NCI-H748 (cell line): ENCODE data around the gene ZNF789.
"Not testable (repeated sequence)": the region's sequence is repeated elsewhere in the genome, so short reads cannot be mapped to it uniquely, and the experiment has no call there.

Experiments
- DNase-seq: peaks from one replicate; lab custom pipeline; 2025; ENCODE audit not compliant: unreplicated experiment; lab: John Stamatoyannopoulos, UW

Gene ZNF789

DNA sequence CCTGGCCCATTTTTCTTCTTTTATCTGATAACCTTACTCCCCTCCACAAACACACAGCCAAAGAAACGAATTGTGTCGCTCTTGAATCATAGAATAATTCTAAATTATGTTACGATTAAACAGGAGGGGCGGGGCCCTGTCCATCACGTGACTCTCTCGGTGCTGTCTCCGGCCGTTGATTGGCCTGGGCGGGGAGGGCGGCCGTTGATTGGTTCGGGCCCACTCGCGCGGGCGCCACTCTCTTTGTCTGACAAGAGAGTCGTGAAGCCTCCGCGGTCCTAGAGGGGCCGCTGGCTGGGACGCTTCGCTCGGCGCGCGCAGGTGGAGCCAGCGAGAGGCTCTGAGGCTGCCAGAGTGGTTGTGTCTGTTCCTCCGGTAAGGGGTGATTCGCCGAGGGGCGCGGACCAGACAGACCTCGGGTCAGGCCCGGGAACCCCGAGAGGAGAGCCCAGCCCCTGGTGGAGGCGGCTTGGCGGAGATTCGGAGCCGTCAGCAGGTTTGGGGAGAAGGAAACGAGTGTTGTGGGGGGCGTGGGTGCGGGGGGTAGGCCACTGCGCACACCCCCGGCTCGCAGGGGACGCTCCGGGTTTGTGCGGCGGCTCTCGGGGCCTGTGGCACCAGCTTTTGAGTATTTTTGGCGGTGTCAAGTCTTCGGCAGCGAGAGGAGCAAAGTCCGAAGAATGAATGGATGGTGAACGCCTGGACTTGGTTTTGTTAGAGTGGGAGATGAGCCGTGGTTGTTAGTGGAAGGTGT is at the start of gene ZNF789:
ZNF789 (plus strand) TSS at position 330 of the 754 bp plus-strand sequence. CDS start 3,567 bp downstream, outside the sequence.
- peak; percentile 98 for DNase-seq

DNA sequence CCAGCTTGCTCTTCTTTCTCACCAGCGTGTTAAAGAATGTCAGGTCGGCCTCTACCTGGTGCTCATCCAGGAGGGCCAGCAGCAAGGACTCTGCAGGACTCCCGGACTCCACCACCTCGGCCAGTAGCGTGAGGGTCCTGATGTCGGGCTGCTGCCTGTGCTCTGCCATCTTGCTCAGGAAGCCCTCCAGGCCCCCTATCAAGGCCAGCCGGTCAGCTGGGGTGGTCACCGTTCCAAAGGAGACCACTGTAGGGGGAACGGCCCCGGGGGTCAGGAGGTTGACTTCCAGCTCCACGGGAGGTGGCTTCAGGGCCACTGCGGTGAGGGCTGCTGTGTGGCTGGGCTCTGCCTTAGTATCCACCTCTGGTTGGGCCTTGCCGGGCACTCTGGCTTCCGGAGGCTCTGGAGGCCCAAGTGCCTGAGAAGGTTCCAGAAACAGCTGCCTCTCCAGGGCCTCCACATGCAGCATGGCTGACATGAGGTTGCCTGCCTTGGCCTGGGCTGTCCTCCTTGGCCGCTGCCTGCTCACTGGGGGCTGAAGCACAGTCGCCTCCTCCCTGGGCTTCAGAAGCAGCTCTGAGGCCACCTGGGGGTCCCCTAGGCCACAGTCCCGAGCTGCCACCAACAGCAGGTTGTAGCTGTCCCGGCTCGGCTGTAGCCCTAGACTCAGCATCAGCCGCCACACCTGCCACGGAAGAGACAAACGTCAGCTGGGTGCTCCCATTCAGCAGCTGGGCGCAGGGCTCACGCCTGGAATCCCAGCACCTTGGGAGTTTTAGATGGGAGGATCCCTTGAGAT is 47.6 kb upstream of the ZNF789 start:
- no peak for DNase-seq

DNA sequence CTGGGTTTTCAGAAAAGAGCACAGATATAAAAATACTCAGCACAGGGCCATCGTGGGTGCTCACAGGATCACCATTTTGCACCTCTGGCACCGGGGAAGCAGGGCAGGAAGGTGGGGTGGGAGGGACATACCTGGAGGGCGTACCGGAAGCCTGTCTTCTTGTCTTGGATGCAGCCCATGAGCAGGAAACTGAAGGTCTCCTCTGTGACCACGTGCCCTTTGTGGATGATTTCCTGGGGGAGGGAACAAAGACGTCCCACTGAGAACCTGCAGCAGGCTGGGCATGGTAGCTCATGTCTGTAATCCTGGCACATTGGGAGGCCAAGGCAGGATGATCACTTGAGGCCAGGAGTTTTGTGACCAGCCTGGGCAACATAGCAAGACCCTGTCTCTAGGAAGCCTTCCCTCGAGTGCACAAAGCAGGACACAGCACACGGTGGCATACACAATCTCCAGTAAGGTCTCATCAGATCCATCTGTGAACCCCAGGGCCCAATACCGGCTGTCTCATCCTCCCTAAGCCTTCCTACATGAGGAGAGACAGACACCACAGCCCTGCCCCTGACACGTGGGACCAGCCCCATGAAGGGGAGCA is 43.6 kb upstream of the ZNF789 start:
- no peak for DNase-seq

DNA sequence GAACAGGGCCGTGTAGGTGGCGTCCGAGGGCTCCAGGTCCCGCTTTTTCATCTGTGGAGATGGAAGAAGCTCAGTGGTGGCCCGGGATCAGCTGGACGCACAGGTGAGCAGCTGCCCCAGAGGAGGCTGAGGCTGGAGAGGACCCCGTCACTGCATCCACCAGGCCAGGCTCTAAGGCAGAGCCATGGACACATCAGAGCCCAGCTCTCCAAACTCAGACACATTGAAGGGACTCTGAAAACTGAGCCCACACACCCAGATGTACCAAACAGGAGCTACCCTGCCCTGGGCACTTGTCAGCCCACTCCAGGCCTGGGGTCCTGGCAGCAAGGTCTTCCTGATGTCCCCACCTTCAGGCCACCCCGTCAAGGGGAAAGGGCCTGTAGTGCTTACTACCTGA is 42.9 kb upstream of the ZNF789 start:
- no peak for DNase-seq

DNA sequence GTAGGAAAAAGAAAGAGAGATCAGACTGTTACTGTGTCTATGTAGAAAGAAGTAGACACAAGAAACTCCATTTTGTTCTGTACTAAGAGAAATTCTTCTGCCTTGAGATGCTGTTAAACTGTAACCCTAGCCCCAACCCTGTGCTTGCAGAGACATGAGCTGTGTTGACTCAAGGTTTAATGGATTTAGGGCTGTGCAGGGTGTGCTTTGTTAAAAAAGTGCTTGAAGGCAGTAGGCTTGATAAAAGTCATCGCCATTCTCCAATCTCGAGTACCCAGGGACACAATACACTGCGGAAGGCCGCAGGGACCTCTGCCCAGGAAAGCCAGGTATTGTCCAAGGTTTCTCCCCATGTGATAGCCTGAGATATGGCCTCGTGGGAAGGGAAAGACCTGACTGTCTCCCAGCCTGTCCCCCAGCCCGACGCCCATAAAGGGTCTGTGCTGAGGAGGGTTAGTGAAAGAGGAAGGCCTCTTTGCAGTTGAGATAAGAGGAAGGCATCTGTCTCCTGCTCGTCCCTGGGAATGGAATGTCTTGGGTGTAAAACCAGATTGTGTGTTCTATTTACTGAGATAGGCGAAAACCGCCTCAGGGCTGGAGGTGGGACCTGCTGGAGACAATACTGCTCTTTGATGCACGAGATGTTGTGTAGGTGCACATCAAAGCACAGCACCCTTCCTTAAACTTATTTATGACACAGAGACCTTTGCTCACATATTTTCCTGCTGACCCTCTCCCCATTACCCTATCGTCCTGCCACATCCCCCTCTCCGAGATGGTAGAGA is 40.7 kb upstream of the ZNF789 start:
- not testable (repeated sequence) for DNase-seq

DNA sequence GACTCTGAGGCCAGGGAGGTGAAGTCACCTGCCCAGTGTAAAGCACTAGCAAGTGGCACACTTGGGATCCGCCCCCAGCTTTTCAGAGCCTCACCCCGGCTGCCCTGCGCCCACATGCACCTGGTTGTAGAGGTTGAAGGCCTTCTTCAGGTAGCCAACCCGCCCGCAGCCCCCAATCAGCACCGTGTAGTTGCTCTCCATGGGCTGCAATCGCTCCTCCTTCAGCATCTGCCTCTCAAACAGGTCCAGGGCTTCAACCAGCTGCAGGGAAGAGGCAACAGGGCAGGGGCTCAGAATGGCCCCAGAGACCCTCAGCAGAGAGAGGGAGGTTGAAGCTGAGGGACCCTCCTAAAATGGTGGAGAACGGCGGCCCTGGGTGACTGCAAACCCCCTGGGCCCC is 39.5 kb upstream of the ZNF789 start:
- no peak for DNase-seq

DNA sequence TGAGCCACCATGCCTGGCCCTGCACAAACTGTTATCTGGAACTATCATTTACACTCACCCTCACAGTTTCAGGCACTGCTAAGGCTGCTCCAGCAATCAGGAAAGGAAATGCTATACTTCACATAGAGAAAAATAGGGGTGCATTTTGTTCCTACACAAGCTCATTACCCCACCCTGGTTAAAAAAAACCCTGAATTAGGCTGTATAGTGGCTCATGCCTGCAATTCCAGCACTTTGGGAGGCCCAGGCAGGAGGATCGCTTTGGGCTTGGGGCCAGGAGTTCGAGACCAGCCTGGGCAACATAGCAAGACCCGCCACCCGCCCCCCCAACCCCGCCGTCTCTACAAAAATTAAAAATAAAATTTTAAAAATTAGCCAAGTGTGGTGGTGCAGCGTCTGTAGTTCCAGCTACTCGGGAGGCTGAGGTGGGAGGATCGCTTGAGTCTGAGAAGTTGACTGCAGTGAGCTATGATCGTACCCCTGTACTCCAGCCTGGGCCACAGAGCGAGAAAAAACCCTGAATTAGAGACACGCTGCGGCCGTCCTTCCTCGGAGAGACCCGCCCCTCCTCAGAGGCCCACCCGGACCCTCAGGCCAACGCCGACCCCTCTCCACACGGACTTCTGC is 34.6 kb upstream of the ZNF789 start:
- peak; percentile 38 for DNase-seq

DNA sequence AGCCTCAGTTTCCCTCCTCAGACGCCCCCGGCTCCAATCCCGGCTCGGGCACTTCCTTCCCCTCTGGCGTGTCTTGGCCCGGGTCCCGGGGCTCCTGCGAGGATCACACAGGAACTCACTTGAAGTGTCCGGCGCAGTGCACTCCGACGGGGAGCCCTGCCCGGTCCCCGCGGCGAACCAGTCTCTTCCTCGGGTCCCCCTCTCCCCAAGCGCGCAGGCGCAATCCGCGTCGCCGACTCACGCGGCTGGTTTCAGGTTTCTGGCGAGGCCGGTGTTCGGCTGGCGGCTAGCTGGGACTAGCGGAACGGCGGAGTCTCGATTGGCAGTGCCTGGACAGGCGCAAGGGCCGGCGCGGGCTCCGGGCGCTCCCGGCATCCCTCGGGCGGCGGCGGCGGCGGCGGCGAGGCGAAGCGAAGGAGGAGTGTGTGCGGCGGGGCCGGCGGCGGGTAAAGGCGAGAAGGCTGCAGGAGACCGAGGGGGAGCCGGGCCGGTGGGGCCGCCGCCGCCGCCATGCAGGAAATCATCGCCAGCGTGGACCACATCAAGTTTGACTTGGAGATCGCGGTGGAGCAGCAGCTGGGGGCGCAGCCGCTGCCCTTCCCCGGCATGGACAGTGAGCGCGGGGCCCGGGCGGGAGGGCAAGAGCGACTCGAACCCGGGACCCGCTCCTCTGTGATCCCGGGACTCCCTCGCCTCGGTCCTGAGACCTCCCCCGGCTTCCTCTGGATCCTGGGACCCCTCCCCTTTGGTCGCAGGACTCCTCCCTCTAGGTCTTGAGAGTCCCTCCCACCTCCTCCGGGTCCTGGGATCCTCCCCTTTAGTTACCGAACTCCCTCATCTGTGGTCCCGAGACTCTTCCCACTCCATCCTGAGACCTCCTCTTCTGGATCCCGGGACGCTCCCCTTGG is 33.9 kb upstream of the ZNF789 start, which contains the start of the genes CPSF4 and PTCD1:
CPSF4 (plus strand) TSS at position 371 of the 908 bp plus-strand sequence; CDS start at position 511, 140 bp downstream.
PTCD1 (minus strand) TSS at position 226 of the 908 bp plus-strand sequence. CDS start 3,556 bp downstream, outside the sequence.
- DNase-seq = peak; percentile 94

DNA sequence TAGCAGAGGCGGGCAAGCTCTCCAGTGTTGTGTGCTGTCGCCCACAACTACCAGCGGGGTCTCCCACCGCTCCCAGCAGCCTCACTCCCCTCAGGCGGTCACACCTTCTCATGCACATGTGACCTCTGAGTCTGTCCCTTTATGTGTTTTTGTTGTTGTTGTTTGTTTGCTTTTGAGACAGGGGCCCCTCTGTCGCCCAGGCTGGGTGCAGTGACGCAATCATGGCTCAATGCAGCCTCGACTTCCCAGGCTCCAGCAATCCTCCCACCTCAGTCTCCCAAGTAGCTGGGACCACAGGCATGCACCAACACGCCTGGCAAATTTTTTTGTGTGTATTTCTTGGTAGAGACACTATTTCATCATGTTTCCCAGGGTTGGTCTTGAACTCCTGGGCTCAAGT is 32.5 kb upstream of the ZNF789 start:
- no peak for DNase-seq

DNA sequence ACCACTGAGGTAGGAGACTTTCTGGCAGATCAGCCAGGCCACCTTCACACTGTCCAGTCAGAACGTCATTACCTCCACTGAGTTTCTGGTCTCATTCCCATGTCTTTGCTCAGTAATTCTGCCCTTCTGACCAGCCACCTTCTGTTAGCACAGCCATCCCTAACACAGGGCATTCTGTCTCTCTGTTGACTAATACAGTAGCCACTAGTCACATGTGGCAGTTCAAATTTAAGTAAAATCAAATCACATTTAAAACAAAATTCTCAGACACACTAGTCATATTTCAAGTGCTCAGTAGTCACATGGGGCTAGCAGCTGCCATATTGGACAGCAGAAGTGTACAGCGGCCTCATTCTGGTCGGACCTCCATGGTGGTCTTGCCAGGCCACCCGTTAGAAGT is 26.6 kb upstream of the ZNF789 start:
- DNase-seq = no peak

DNA sequence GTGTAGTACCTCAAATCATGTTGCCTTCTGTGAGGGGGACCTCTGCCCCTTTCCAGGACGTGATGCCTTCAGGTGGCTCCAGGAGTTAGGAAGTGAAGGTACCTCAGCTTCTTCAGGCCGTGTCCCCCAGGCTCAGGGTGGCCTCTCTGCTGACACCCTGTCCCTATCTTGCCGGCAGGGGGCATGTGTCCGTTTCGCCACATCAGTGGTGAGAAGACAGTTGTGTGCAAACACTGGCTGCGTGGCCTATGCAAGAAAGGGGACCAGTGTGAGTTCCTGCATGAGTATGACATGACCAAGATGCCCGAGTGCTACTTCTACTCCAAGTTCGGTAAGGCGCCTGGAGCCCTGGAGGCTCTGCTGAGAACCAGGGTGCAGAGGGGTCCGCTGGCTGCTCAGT is 24.7 kb upstream of the ZNF789 start:
- no peak for DNase-seq

DNA sequence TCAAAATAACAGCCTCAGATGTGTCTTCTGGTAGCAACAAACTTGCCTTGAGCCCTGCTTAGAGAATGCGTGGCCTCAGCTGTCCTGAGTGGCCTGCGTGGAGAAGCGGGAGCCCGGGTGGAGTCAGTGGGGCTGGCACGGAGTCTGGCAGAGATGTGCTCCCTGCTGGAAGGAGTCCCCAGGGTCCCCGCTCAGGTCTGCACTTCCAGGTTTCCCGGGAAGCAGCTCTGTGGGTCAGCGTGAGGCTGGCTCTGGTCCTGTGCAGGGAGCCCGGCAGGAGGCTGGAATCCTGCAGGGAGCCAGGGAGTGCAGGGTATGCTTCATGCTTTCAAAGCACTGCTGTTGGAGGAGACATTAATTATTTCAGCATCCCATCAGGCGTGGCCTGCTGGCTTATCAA is 23.8 kb upstream of the ZNF789 start:
- DNase-seq = no peak

DNA sequence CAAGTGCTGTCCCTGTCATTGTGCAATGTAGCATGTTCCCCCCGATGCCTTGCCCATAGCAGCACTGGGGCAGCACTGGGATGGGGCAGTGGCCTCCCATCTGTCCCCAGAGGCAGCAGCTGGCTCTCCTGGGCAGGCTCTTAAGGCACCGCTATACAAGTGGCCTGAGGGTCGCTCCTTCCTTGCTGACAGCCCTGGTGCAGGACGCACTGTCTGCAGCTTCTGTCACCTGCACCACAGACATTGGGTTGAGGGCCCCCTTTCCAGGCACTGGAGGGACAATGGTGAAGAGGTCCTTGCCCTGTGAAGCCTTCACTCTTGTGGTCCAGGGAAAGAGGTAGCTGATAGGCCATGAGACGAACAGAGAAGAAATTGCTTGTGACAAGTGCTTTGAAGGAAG is 23.4 kb upstream of the ZNF789 start:
- no peak for DNase-seq

DNA sequence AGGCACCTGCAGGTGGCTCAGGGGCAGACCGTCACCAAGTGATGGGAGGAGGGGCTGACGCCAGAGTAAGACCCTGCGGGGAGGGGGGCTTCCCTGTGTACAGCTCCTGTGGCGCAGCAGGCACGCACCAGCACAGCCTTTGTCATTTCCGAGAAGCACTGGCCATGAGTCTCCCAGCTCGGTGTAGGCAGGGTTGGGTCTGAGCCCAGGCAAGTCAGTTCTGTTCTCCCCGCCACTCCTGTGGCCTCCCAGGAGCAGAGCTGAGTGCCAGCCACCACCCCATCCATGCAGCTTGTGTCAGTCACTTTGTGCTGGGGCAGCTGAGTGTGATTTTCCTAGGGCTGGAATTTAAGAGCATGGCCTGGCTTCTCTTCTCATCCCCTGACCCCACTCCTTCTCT is 20.8 kb upstream of the ZNF789 start:
- no peak for DNase-seq

DNA sequence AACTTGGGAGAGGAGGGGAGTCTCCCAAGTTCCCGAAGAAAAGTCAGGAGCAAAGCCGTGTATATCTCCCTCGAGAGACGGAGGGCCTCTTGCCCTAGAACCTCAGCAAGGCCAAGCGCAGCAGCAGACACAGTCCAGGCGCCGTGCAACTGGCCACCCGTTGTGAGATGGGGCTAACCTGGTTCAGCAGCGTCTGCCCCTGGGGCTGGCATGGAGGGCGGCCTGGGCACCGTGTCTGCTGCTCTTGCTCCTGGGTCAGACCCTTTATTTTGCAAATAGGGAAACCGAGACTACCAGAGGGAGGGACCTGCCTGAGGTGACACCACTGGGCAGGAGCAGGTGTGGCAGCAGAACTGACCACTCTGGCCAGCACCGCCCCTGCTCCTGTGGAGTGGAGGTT is 20.1 kb upstream of the ZNF789 start:
- no peak for DNase-seq

DNA sequence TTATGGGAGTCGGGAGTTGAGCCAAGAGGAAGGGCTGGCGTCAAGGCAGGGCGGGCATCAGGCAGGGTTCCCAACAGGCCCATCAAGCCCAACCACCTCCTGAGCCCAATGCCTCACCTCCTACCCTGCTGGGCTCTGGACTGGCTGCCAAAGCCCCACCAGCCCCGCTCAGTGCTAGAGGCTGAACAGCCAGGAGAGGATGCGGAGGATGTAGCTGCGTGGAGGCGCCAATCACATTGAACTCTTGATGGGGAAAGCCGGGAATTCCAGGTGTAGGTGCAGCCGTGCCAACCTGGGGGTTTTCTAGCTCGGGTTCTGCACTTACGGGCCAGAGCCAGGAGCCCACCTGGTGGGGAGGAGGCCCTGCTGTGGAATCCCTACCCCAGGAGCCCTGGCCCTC is 19.6 kb upstream of the ZNF789 start:
- no peak for DNase-seq

DNA sequence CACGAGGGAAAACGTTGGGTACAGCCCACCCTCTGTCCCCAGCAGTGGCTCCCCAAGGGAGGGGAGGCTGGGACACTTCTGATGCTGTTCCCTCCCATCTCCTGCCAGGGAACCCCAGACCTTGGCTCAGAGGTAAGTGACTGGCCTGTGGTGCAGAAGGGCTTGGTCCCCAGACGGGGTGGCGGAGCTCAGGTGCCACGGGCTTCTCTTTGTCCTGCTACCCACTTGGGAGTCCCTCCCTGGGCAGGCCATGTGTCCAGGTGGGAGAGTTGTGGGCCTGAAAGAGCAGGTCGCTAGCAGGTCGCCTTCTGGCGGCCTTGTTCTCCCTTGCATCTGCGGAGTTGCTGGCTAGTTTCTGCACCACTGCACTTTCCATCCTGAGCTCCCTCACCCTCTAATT is 16.8 kb upstream of the ZNF789 start:
- DNase-seq = no peak

DNA sequence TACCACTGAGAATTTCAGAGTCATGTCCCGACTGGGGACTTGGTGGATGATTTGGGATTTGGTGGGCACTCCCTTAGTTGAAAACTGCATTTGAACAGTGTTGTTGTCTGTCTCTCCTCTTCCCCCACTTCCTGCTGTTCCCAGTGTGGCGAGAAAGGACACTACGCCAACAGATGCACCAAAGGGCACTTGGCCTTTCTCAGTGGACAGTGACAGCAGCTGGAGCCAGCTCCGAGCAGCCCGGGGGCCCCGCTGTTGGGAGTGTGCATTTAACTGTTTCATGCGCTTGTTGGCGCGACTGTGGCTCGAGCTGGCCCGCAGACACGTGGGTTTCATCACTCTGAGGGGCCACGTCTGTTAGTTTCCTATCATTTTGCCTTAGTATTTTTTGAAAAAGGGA is 16.4 kb upstream of the ZNF789 start:
- no peak for DNase-seq

DNA sequence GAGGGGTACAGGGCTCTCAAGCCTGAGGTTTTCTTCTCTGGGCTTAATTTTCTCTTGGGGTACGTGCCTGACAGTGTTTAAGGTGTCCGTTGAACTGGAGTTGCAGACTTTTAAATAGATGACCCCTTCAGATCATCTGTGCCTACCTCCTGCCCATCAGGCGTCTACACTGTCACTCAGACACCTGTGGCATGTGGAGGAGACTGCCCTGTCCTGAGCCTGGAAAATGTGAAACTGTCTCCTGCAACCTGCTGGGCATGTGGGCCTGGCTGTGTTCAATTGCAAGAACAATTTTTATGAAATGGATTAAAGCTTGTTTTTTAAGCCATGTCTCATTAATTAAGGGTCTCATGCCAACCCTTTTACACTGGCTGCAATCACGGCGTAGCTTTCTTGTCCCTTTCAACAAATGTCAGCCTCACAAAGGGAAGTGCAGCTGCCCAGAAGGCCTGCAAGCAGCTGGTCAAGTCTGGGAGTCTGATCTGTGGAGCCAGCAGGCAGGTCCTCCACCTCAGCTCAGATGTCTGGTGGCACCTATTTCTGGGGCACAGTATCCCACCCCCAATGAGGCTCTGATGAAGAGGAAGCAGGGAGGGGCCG is 15.5 kb upstream of the ZNF789 start:
- DNase-seq = no peak
